GM19395 (cell line): ENCODE results near the gene ANKRD40CL.
"Not testable (repeated sequence)": the region's sequence is repeated elsewhere in the genome, so short reads cannot be mapped to it uniquely, and the experiment has no call there.

Source experiments
- ATAC-seq: cut with Tn5 transposase; IDR thresholded peaks from one replicate; pipeline ENCODE4 v1.9.1; 2021; ENCODE audit warnings: mild to moderate bottlenecking, moderate library complexity; ENCODE audit not compliant: unreplicated experiment

The ANKRD40CL gene

GRCh38 chr17:50767446-50767845, at the start of gene ANKRD40CL:
Gene ANKRD40CL (minus strand): TSS chr17:50767518. CDS start chr17:50766913, 605 bp downstream.
- no peak for ATAC-seq

GRCh38 chr17:50816271-50816670, 49.0 kb upstream of the ANKRD40CL start:
- ATAC-seq = no peak

- ATAC-seq = no peak
Measured at GRCh38 chr17:50815400-50815799, 48.1 kb upstream of the ANKRD40CL start.

GRCh38 chr17:50813583-50813982, 46.3 kb upstream of the ANKRD40CL start:
- no peak for ATAC-seq

- ATAC-seq = no peak
Measured at GRCh38 chr17:50808888-50809287, 41.6 kb upstream of the ANKRD40CL start.

GRCh38 chr17:50808413-50808812, 41.1 kb upstream of the ANKRD40CL start:
- no peak for ATAC-seq

GRCh38 chr17:50807675-50808074, 40.4 kb upstream of the ANKRD40CL start:
- ATAC-seq = no peak

GRCh38 chr17:50807009-50807408, 39.7 kb upstream of the ANKRD40CL start:
- ATAC-seq = no peak

GRCh38 chr17:50806141-50806643, 38.9 kb upstream of the ANKRD40CL start:
- no peak for ATAC-seq

GRCh38 chr17:50805486-50805885, 38.2 kb upstream of the ANKRD40CL start:
- no peak for ATAC-seq

- not testable (repeated sequence) for ATAC-seq
Measured at GRCh38 chr17:50804749-50805475, 37.6 kb upstream of the ANKRD40CL start.

- no peak for ATAC-seq
Measured at GRCh38 chr17:50803676-50804075, 36.4 kb upstream of the ANKRD40CL start.

GRCh38 chr17:50802609-50803571, 35.6 kb upstream of the ANKRD40CL start:
- no peak for ATAC-seq

- ATAC-seq = no peak
Measured at GRCh38 chr17:50800196-50800700, 32.9 kb upstream of the ANKRD40CL start.

GRCh38 chr17:50799582-50799981, 32.3 kb upstream of the ANKRD40CL start:
- no peak for ATAC-seq

GRCh38 chr17:50798424-50799288, 31.3 kb upstream of the ANKRD40CL start:
- no peak for ATAC-seq

- no peak for ATAC-seq
Measured at GRCh38 chr17:50797135-50797810, 30.0 kb upstream of the ANKRD40CL start.

GRCh38 chr17:50794361-50794760, 27.0 kb upstream of the ANKRD40CL start:
- ATAC-seq = no peak

- no peak for ATAC-seq
Measured at GRCh38 chr17:50793007-50793406, 25.7 kb upstream of the ANKRD40CL start.

- ATAC-seq = no peak
Measured at GRCh38 chr17:50792132-50792531, 24.8 kb upstream of the ANKRD40CL start.
